Measurements from ENCODE around the gene TNPO2.
"Not testable (repeated sequence)": the region's sequence is repeated elsewhere in the genome, so short reads cannot be mapped to it uniquely, and the experiment has no call there.

TNPO2 gene

DNA sequence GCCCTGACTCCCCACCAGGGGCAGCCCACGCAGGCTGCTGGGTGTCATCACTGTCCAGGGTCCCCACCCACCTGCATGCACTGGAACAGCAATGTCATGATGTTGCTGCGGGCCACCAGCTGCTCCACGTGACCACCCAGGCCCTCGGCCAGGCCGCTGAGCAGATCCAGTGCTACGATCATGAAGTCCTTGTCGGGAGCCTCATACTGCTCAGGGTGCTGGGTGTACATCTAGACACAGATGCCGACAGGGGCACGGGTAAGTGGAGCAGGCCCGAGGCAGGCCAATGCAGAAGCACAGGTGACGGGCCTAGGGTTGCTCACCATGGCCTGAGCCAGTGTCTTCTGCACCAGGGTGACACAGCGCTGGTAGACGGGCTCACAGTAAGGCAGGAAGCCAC lies 18.6 kb downstream of the TNPO2 start:
- DNase-seq, result no peak

DNA sequence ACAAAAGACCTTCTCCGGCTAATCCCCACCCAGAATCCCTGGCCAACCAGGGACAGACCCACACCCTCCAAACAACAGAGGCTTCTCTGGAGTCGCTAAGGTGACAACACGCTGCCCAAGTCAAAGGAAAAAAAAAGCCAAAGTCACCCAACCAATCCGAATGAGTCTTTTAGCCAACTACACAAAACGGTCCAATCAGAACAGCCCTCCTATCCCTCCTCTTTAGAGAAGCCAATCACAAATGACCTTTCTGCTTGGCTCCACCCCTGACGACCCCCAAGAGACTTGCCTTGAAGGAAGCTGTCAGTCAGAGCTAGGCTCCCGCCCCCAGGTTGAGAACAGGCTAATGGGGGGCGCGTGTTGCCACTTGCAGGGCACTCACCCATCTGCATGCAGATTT lies 20.7 kb downstream of the TNPO2 start:
- DNase-seq, result no peak

DNA sequence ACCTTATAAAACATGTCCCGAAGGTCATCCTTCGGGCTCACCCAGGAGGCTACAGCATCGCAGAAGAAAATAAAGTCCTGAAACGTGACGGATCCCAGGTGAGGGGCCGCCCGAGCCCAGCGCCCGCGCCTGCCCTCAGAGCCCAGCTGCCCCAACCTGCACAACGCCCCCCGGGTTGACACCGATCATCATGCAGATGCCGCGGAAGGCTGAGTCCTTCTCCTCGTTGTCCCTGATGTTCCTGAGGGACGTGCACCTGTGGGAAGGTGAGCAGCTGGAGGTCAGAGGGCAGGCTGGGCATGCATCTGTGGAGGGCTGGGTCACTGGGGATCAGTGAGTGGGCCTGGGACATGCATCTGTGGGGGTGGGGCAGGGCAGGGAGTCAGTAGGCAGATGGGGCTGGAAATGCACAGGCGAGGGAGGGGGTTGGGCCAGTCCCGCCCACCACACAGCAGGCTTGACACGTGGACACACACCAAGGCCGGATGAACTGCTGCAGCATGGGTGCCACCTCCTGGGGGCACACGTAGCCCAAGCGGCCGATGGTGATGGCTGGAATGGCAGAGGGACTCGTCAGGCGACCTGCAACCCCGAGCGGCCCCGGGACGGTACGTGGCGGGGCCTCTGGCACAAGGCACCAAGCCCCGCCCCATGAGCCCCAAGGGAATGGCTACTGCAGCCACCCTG lies 22.0 kb downstream of the TNPO2 start:
- DNase-seq, result no peak

DNA sequence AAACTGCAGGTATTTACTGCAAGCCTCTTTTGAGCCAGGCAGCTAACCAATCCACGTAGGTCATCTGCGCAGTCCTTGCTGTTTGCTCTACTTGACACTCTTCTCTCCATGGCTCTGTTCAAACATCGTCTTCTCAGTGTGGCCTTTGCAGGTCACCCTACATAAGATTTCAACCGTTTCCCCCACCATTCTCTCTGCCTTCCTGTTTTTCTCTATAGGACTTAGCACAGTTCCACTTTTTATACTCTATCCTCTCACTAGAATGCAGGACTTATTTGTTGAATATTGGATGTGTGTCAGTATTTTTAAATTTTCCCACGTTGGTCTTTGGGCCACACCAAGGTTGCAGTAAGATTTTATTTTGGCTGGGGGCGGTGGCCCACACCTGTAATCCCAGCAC lies 25.6 kb downstream of the TNPO2 start:
- no peak for DNase-seq

DNA sequence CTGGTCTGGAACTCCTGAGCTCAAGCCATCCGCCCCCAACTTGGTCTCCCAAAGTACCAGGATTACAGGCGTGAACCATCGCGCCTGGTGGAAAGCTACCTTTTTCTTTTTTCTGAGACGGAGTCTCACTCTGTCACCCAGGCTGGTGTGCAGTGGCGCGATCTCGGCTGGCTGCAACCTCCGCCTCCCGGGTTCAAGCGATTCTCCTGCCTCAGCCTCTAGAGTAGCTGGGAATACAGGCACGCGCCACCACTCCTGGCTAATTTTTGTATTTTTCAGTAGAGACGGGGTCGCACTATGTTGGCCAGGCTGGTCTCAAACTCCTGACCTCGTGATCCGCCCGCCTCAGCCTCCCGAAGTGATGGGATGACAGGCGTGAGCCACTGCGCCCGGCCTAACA lies 26.3 kb downstream of the TNPO2 start:
- DNase-seq, result not testable (repeated sequence)

DNA sequence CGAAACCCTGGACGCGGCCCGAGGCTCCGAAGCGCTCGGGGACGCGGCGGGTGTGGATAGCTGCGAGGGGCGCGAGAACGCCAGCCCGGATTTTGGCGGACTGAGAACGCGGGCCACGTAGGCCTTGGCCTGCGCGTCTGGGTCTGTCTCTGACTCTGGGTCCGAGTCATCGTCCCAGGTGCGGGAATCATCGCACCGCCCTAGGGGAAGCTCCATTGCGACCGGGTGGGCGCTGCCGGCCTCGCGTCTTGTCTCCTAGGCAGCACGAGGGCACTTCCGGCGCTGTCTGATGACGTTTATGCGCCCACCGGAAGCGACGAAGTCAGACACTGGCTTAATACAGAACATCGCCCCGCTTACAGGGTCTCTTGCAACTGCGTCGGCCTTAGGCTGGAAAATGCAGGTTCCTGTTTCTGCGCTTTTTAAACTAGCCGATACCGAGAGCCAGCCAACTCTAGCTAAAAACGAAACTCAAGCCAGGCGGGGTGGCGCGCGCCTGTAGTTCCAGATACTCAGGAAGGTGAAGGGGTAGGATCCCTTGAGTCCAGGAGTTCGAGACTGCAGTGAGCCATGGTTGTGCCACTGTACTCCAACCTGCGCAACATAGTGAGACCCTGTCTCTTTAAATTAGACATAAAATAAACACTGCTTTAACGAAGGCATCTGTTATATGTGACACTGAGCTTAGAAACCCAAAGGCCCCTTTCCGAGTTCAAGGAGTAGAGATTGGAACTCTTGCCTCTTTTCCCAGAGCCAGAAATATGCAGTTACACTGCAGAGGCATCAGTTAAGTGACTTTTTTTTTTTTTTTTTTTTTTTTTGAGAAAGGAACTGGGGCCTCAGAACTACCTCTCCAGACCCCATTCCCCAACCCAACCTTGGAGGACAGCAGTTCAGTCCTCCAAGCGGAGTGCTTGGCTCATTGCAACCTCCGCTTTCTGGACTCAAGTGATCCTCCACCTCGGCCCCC lies 27.1 kb downstream of the TNPO2 start, which contains the start of gene FBXW9:
FBXW9 (minus strand) TSS at position 266 of the 970 bp plus-strand sequence; CDS start at position 216, 50 bp downstream.
- DNase-seq, result peak; percentile 94

DNA sequence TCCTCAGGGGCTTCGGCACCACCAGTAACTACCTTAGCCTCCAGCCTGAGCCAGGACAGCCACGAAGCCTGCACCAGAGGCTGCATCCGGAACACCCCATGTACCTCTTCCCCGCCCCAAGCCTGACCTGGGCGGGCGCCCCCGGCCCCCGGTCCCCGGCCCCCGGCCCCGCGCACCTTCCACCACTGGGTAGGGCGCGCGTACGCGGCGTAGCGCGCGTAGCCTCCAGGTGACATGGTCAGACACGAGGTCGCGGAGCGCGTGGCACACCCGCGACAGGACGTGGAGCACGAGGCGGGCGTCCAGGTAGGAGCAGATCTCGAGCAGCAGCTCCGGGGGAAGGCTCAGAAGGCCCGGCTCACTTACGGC lies 27.8 kb downstream of the TNPO2 start:
- DNase-seq, result no peak

DNA sequence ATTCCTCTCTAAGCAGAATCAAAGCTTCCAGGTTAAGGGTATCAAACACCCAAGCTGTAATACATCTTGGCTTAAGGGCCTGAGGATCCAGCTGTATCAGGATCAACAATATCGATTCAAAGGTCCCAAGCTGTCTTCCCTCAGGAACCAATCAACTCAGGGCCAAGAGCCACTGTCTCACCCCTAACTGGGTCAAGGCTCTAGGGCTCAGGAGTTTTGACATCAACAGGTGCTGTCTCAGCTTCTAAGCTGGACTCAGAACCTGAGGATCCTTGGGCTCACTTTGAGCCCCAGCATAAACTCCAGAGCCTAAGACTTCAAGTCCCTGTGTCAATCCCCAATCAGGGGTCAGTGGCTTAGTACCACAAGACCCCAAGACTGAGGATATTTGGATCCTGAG lies 28.2 kb downstream of the TNPO2 start:
- DNase-seq, result no peak

DNA sequence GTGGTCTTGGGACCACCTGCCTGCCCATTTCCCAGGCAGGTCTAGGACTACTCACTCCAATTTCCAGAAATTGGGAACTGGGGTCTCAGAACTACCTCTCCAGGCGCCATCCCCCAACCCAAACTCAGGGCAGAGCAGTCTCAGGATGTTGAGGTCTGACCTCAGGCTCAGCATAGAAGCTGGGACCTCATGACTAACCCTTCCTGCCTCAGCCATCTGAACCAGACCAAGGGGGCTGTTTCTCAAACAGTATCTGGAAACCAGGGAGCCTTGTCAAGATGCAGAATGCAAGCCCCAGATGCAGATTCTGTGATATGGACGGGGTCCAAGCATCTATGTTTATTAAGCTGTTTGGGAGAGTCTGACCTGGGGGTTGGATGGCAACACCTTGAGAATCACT lies 28.6 kb downstream of the TNPO2 start:
- DNase-seq, result no peak

DNA sequence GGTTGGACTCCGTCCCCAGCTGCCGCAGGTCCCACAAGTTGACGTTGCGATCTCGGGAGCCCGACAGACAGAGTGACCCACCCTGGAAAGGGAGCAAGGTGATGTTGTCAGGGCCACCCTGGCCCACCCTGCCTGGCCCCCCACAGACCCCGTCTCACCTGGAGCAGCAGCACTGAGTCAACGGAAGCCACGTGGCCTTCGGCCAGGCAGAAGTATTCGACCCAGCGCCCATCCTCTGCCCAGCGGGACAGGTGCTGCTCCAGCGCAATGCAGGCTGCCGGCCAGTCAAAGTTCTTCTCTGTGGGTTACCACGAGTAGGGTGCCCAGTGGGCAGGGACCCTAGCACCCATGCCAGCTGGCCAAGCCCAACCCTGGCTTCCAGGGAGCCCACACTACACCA lies 29.1 kb downstream of the TNPO2 start:
- DNase-seq, result no peak

DNA sequence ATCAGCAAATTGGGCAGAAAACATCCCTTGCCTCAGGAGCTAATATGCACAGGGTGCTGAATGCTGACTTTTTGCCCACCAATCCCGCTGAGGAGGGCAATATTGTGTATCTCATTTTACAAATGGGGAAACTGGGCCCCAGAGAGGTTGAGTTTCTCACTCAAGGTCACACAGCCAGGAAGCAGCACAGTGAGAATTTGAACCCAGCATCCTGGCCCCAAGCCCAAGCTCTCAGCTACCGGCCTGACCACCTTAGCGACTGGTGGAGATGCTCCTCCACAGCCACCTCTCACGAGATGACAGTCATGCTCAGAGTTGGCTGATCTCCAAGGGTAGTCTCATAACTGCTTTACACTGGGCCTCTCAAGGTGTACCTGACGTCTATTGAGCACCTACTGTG lies 30.8 kb downstream of the TNPO2 start:
- no peak for DNase-seq

DNA sequence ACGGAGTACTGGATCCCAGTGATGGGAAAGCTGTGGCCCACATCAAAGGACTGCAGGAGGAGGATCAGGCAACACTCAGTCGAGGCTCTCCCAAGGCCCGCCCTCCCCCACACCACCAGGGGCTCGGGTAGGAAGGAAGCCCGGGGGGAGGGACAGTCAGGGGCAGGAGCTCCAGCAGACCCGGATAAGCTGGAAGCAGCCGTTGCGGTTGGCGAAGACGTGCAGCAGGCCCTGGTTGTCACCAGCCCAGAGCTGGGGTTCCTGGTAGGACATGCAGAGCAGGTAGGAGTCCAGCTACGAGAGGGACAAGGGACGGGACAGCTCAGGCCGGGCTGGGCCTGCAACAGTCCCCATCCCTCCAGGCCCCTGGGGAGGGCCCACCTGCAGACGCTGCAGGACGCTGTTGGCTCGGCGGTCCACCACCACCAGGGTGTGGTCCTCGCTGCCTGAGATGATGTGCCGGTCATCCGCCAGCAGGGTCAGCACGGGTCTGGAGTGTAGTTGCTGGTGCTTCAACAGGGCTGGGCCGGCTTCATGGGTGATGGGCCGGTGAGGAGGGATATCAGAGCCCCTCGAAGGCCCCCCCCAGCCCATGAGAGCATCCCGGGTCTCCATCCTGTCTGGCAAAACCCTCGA lies 34.0 kb downstream of the TNPO2 start:
- no peak for DNase-seq

DNA sequence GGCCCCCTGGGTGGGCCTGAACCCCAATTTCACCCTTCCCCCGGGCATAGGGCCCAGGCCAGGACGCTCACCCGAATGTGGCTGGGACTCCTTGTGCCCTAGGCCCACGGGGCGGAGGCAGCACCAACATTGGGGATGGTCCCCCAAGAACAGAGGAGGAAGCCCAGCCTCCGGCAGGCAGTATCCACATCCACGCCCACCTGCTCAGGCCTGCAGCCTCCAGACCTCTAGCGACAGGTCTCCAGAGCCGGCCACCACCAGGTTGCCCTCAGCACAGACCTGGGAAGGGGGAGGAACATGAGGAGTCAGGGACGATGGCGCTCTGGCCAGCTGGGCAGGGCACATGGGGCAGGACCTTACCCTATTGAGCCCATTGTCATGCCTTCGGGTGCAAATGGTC lies 34.7 kb downstream of the TNPO2 start:
- no peak for DNase-seq

DNA sequence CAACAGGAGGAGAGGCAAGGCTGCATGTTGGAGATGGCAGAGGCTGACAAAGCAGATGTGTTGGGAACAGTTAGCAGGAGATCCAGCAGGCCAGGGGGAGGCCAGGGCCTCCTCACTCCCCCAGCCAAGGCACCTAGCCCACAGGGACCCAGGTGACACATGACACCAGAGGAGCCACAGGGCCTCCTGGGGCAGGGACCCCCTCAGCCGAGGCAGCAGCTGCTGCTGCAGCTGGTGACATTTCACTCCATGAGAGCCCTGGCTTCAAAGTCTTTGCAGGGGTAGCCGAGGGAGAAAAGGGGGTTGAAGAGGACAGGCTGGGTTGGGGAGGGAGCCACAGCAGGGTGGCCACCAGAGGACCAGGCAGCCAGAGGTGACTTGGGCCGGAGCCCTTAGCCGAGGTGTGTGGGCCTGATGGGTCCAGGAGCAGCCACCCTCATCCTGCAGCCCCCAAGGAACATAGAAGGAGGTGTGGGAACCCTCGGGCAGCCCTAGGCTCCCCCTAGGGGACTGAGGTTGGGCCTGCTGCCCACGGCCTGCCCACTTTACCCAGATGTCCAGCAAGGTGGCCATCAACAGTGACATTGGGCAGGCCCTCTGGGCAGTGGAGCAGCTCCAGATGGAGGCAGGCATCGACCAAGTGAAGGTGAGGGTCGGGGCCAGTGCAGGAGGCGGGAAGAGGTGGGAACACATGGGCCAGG lies 36.1 kb downstream of the TNPO2 start, which contains the start of gene GNG14:
GNG14 (plus strand) TSS at position 503 of the 701 bp plus-strand sequence; CDS start at position 554, 51 bp downstream.
- no peak for DNase-seq

DNA sequence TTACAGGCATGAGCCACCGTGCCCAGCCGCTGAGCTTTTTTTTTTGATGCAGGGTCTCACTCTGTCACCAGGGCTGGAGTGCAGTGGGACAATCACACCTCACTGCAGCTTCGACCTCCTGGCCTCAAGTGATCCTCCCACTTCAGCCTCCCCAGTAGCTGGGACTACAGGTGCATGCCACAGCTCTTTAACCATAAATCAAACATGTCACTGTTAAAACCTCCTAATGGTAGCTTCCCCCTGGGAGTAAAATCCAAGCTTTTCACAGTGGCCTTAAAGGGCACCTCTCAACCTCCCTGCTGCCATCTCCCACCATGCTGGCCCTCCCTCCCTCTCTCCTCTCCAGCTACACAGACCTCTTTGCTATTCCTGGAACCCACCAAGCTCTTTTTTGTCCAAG lies 37.9 kb downstream of the TNPO2 start:
- no peak for DNase-seq

DNA sequence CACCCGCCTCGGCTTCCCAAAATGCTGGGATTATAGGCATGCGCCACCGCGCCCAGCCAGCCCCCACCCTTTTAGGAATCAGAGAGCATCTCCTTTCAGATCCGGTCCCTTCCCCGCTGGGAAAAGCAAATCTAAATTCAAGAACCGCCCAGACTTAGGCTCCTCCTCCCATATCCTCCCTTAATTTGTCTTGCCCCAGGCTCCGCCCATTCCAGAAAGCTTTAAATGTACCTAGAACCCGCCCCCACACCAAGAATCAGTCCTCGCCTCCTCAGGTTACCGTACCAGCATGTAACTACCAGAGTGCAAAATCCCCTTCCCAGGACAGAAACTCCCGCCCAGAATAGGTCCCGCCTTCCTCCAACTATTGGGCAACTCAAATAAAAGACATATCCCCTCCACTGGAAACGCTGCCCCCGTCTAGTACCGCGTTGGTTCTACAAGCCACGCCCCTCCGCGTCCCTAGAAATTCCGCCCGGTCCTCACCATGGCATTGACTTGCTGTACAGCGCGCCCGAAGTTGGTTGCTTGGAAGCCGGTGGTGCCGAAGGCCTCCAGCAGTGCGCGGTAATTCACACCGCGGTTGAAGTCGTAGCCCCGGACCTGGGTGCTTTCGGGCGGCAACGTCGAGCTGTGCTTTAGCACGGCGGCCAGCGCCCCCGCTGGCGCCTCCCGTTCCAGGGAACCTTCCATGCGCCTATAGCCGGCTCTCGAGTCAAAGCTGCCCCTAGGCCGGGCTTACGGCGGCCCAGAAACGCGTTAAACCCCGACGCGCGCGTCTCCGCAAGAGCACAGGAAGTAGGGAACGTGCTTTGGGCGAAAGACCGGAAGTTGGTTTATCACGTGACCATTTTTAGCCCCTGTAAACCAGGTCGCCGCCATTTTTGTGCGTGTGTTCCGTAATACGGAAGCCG lies 42.4 kb downstream of the TNPO2 start, which contains the start of gene DHPS:
DHPS (minus strand) TSS at position 807 of the 914 bp plus-strand sequence; CDS start at position 693, 114 bp downstream.
- DNase-seq, result peak; percentile 83

DNA sequence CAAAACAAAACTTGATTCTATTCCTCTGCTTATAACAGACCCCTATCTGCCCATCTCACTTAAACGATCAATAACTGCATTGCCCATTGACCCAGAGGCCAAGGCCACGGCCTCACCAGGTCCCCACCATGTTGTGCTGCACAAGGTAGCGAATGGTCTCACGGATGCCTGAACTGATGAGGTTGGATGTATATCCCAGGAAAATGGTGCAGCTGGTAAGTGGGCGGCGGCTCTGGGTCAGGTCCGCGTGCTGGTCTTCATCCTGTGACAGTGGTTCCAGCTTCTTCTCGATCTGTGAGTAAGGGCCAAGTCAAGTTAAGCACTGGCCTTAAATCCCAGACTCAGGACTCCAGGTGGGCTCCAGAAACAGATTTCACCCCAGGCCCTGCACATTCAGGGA lies 43.7 kb downstream of the TNPO2 start:
- no peak for DNase-seq

DNA sequence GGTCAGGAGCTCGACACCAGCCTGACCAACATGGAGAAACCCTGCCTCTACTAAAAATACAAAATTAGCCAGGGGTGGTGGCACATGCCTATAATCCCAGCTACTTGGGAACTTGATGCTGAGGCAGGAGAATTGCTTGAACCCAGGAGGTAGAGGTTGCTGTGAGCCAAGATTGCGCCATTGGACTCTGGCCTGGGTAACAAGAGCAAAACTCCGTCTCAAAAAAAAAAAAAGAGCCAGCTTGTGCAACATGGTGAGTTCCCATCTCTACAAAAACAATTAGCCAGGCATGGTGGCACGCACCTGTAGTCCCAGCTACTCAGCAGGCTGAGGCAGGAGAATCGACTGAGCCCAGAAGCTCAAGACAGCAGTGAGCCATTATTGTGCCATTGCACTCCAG lies 45.7 kb downstream of the TNPO2 start:
- not testable (repeated sequence) for DNase-seq

DNA sequence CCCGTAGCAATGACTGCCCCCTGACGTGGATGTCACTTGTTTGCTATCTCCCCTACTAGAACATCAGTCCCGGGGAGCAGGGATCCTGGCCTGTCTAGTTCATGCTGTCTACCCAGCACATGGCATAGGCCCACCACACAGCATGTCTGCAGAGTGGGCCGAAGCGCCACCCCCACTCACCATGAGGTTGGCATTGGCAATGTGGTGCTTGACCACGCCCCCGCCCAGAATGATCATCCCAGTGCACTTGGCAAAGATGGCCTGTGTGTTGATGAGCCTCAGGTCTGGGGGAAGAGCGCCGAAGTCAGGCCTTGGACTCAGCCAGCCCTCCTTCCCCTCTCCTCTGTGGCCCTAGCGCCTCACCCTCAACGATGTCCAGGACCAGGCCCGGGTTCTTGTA lies 46.8 kb downstream of the TNPO2 start:
- no peak for DNase-seq

DNA sequence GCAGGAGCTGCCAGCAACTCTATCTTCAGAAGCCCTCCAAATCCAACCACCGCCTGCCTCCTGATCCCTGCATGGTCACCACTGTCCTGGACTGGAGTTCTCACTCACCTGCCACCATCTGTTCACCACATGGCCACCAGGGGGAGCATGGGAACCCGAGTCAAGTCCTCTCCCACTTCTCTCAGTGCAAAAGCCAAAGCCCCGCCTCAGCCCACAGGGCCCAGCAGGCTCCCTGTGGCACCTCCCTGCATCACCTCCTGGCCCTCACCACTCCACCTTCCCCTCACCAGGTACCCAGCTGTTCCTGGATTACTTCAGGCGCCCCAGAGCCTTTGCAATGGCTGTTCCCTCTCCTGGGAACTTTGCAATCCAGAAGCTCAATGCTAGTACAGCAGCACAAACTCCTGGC lies 47.3 kb downstream of the TNPO2 start:
- DNase-seq, result peak; percentile 66

DNA sequence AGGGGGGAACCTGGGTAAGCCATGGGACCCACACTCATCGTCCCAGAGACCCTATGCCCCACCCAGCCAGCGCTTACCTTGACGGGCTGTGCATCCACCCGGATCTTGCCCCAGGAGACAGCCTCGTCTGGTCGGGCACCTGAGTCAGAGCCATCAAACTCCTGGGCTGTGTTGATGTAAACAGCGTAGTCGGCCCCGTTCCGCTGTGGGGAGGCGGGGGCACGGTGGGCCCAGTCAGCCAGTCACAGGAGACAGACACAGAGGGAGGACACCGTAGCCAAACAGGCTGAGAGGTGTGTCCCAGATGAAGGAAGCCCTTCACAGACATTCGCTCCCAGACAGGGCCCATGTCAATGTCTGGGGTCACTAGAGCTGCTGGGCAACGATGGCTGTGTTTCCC lies 47.8 kb downstream of the TNPO2 start:
- no peak for DNase-seq

DNA sequence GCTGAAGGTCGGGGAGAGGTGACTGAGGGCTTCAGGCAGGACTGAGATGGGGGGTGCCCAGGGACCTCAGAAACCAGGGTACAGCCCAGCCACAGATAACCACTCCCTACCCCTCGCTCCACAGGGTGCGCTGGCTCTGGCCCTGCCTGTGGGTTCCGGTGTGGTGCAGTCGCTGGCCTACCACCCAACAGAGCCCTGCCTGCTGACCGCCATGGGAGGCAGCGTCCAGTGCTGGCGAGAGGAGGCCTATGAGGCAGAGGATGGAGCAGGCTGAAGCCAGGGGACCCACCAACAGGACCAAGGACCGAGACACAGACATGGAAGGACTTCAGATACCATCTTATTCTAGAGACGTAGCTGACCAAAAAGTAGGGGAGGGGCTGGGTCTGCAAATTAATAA lies 48.3 kb downstream of the TNPO2 start:
- DNase-seq, result no peak
